Kidney epithelial cell (primary cell): ENCODE data around the gene GFM2. TPM values are rescaled to one million over a fixed set of nuclear protein-coding genes. Genes with fewer than 3 reads are reported as not detected.

ENCODE experiments used
- DNase-seq: peaks from one replicate; pipeline ENCODE4 v3.0.0-alpha.2; 2010; ENCODE audit warnings: low read depth
- H3K27me3 ChIP-seq: 2 replicates; pipeline ENCODE4 v1.6.0; 2011; ENCODE audit warnings: low read length; ENCODE audit not compliant: control insufficient read depth, insufficient read depth
- H3K36me3 ChIP-seq: 2 replicates; pipeline ENCODE4 v1.5.1; 2011; ENCODE audit warnings: low read length; ENCODE audit not compliant: control insufficient read depth, insufficient read depth
- H3K4me3 ChIP-seq: 2 replicates; pipeline ENCODE4 v1.5.1; 2011; ENCODE audit warnings: low read depth, mild to moderate bottlenecking, control low read depth, low read length
- total RNA-seq: library from RNA; depleted of rRNA; stranded (reverse); fragments of >200 nt; gene quantifications from 2 replicates; pipeline ENCODE4 v1.2.3, GENCODE V29; 2015
- TF ChIP-seq, protein P1 (sequence below): IDR thresholded peaks from 2 replicates; pipeline ENCODE4 v1.5.1; 2011; ENCODE audit warnings: mild to moderate bottlenecking, moderate library complexity, low read length, control low read depth, inconsistent platforms; ENCODE audit not compliant: insufficient read depth, poor library complexity, severe bottlenecking

GFM2 gene
- total RNA-seq, 1 donor from 2014 or later, result 35.7 TPM

DNA sequence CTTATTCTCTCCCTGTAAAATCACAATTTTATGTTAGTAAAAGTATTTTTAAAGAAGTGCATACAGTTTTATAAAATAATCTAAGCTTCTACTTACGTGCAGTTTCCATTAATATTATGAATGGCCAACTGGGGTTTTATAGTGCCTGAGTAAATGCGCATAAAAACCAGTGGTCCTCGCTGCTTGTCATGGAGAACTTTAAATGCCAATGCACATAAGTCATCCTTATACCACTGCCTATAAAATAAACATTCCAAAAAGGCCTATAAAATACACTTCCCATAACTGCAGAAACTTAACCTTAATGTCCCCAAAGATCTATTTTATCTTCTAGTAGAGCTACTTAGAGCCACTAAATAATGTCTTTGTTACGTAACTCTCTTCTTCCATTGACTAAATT is 28.5 kb downstream of the GFM2 start:
- H3K36me3 ChIP-seq, result no peaks in the 10 kb centered on the region
- no peaks in the 10 kb centered on the region for H3K27me3 ChIP-seq
- no peak overlapping the region for H3K4me3 ChIP-seq
- no peak for DNase-seq
- TF ChIP-seq, protein P1, sequence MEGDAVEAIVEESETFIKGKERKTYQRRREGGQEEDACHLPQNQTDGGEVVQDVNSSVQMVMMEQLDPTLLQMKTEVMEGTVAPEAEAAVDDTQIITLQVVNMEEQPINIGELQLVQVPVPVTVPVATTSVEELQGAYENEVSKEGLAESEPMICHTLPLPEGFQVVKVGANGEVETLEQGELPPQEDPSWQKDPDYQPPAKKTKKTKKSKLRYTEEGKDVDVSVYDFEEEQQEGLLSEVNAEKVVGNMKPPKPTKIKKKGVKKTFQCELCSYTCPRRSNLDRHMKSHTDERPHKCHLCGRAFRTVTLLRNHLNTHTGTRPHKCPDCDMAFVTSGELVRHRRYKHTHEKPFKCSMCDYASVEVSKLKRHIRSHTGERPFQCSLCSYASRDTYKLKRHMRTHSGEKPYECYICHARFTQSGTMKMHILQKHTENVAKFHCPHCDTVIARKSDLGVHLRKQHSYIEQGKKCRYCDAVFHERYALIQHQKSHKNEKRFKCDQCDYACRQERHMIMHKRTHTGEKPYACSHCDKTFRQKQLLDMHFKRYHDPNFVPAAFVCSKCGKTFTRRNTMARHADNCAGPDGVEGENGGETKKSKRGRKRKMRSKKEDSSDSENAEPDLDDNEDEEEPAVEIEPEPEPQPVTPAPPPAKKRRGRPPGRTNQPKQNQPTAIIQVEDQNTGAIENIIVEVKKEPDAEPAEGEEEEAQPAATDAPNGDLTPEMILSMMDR, result no peak

DNA sequence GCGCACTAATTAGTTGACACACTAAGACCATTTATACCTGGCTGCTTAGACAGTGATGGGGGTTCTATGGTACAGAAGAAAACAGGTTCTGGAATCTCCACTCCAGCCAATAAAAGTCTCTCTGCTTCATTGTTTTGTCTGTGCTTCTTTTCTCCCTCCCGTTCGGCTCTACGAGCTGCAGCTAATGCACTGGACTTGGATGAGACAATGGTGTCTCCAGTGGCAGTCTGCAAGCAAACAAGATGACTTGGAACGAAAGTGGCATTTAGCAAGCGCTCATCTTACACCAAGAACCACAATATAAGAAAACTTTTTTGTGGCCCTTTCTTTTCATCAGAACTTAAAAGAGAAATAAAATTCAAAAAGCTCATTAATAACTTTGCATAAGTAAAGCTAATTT is 30.2 kb downstream of the GFM2 start:
- TF ChIP-seq, protein P1, result no peak
- Histone ChIP-seq H3K36me3 (no peaks in the 10 kb centered on the region), H3K27me3 (no peaks in the 10 kb centered on the region), H3K4me3 (no peak overlapping the region)
- no peak for DNase-seq

DNA sequence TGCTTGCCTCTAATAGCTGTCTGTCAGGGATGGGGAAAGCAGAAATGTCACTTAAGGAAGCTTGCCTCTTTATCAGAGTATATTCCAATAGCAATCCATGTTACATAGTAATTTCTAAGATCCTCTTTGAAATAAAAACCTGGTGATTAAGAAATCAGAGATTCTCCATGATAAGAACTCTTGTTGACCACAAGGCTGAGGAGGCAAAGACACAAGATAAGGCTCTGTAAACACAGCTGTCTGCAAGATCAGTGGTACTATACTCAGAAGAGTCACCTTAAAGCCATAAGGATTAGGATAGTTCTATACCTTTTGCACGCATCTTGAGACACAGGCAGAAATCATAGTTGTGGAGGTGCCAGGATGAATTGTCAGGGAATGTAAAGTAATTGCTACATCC is 41.6 kb downstream of the GFM2 start:
- Histone ChIP-seq H3K36me3 (no peaks in the 10 kb centered on the region), H3K27me3 (no peaks in the 10 kb centered on the region), H3K4me3 (no peak overlapping the region)
- TF ChIP-seq, protein P1, result no peak
- no peak for DNase-seq

DNA sequence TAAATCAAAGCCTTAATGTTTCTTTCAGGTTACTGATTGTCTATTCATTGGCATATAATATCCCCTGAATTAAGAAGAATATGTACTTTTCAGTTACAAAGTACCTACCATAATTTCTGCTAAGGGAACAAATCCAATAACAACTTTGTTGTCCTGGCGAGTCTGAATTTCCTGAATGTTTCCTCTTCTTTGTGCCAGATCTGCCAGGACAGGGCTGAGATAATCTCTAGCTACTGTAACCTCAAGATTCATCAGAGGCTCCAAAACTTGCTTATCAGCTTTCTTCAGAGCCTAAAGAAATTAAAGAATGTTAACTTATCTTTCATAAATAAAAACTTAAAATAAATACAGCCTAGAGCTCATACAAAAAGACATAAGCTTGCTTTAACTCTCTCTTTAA is 44.6 kb downstream of the GFM2 start:
- no peak for DNase-seq
- TF ChIP-seq, protein P1, result no peak
- no peaks in the 10 kb centered on the region for H3K27me3 ChIP-seq
- no peak overlapping the region for H3K4me3 ChIP-seq
- H3K36me3 ChIP-seq, result peaks cover 1% of the 10 kb centered on the region

DNA sequence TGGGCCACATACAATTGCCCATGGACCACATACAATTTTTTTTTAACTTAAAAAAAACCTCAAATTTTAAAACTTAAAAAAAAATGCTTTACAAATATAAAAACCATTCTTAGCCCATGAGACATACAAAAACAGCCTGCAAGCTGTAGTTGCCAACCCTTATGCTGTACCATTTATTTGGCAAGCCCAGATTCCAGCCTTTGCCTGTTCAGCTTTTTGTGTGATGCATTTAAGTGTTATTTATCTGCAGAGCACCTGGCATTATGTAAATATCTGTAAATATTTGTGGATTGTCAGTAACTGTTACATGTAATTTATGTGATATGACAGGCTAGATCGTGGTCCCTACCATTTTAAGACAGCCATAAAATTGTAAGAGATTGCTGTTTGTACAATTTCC is 49.3 kb downstream of the GFM2 start:
- DNase-seq, result no peak
- peaks cover 1% of the 10 kb centered on the region for H3K36me3 ChIP-seq
- H3K4me3 ChIP-seq, result no peak overlapping the region
- TF ChIP-seq, protein P1, result no peak
- H3K27me3 ChIP-seq, result no peaks in the 10 kb centered on the region

DNA sequence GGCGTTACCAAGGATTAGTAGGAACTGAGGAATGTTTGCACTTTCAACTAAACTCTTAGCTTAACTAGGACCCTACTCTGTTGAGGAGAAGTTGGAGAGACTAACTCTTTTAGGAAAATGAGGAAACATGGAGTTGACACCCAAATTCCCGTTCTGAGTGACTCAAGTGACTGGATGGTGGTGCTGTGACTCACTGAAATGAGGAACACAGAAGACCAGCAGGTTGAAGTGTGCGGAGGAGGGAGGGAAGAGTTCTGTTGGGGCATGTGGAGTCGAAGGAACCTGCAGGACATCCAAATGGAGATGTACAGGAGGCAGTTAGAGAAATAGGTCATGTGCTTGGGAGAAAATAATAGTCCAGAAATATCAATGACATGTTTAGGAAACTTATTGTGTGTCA is 73.7 kb downstream of the GFM2 start:
- H3K36me3 ChIP-seq, result no peaks in the 10 kb centered on the region
- TF ChIP-seq, protein P1, result no peak
- no peak for DNase-seq
- H3K4me3 ChIP-seq, result no peak overlapping the region
- no peaks in the 10 kb centered on the region for H3K27me3 ChIP-seq
